HG03571 (cell line): ENCODE results near the gene KATNIP.

Source experiments
- ATAC-seq: cut with Tn5 transposase; IDR thresholded peaks from one replicate; pipeline ENCODE4 v1.9.1; 2021; ENCODE audit not compliant: unreplicated experiment

KATNIP gene

GRCh38 chr16:27549746-27550581, at the start of gene KATNIP, which contains the start of gene GTF3C1:
Gene KATNIP (plus strand): TSS chr16:27550144. CDS start chr16:27550171, 27 bp downstream.
Gene GTF3C1 (minus strand): TSS chr16:27549913. CDS start chr16:27549890, 23 bp downstream.
- ATAC-seq = peak; percentile 96

- ATAC-seq = no peak
Measured at GRCh38 chr16:27500801-27501200, 49.1 kb upstream of the KATNIP start.

GRCh38 chr16:27503662-27504061, 46.3 kb upstream of the KATNIP start:
- ATAC-seq = no peak

GRCh38 chr16:27505297-27506236, 44.4 kb upstream of the KATNIP start:
- ATAC-seq = no peak

- ATAC-seq = no peak
Measured at GRCh38 chr16:27506771-27507170, 43.2 kb upstream of the KATNIP start.

- no peak for ATAC-seq
Measured at GRCh38 chr16:27508476-27508875, 41.5 kb upstream of the KATNIP start.

GRCh38 chr16:27511657-27512448, 38.1 kb upstream of the KATNIP start:
- ATAC-seq = no peak

GRCh38 chr16:27514806-27515205, 35.1 kb upstream of the KATNIP start:
- ATAC-seq = no peak

- no peak for ATAC-seq
Measured at GRCh38 chr16:27515874-27516353, 34.0 kb upstream of the KATNIP start.

GRCh38 chr16:27516365-27516764, 33.6 kb upstream of the KATNIP start:
- no peak for ATAC-seq

- ATAC-seq = no peak
Measured at GRCh38 chr16:27517664-27518063, 32.3 kb upstream of the KATNIP start.

- ATAC-seq = no peak
Measured at GRCh38 chr16:27518226-27518625, 31.7 kb upstream of the KATNIP start.

- no peak for ATAC-seq
Measured at GRCh38 chr16:27520982-27521673, 28.8 kb upstream of the KATNIP start.

GRCh38 chr16:27522173-27522707, 27.7 kb upstream of the KATNIP start:
- no peak for ATAC-seq

GRCh38 chr16:27526180-27526579, 23.8 kb upstream of the KATNIP start:
- ATAC-seq = no peak

- ATAC-seq = no peak
Measured at GRCh38 chr16:27528294-27528693, 21.6 kb upstream of the KATNIP start.

GRCh38 chr16:27529962-27530361, 20.0 kb upstream of the KATNIP start:
- no peak for ATAC-seq

GRCh38 chr16:27531186-27531585, 18.8 kb upstream of the KATNIP start:
- ATAC-seq = no peak

- no peak for ATAC-seq
Measured at GRCh38 chr16:27531826-27532800, 17.8 kb upstream of the KATNIP start.
